Regular cardiac myocyte (primary cell): ENCODE measurements around the gene CLEC5A. TPM values are rescaled to one million over a fixed set of nuclear protein-coding genes. Genes with fewer than 3 reads are reported as not detected.

Experiments
- total RNA-seq: library from RNA; depleted of rRNA; stranded (reverse); fragments of >200 nt; gene quantifications from 2 replicates; pipeline ENCODE4 v1.2.3, GENCODE V29; 2014

The CLEC5A gene
- not detected in 2 replicates for total RNA-seq

DNA sequence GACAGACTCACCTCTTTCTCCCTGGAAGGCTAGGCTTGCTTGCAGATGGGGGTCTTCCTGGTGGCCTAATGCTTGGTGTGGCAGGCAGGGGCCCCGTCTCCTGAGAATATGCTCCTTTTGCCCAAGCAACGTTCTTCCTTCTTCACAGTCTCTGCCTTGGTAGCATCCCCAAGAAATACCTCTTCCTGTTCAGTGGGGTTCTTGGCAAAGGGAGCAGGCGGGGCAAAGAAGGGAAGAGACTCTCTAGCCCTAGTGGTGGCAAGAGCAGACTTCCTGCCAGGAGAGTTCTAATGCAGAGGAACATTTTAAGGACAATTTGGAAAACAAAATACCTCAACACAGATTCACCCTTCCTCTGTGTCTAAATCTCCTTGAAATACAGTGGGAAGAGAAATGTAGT lies at the start of gene CLEC5A:
TSS of gene CLEC5A (minus strand) at position 179 of the 400 bp plus-strand sequence. CDS start 682 bp downstream, outside the sequence.

DNA sequence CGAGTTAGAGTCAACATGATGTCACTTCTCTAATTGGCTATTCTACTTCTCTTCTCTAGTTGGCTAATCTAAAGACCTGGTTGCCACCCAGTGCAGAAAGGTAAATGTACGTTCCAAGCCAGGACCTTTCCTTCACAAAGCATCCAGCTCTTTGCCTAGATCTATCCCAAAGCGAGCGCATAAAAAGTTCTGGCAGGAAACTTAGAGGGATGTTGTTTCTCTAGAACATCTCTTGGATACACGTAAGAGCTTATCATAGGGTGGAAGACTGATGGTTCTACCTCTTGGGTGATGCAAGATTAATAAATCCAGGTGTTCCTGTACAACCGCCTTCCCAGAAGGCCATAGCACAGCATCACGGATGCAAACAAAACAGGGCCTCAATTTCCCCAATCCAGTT lies 26.9 kb upstream of the CLEC5A start, which contains the start of gene TAS2R38:
TSS of gene TAS2R38 (minus strand) at position 101 of the 400 bp plus-strand sequence. CDS start at position 17, 84 bp downstream.

DNA sequence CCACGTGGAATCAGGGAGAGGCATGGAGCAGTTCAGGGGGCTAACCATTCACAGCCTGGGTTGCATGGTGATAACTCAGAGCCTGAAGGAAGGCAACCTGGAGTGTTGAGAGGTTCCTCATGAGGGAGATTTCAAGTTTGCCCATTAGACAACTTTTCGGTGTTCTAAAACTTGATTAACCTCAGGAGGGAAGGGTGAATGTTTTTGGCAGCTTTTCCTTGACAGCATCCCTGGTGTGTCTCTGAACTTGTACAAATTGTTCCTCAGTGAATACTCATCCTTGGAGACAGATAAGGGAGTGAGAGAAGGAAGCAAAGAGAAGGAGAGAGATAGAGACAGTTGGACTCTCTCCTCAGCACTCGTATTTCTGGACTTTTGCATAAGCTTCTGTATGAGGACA lies 30.7 kb downstream of the CLEC5A start, which contains the start of gene OR9A4:
TSS of gene OR9A4 (plus strand) at position 301 of the 400 bp plus-strand sequence. CDS start 2,477 bp downstream, outside the sequence.

Other genes starting within 250 kb of the CLEC5A start
- gene DENND11, start 244.8 kb downstream of the CLEC5A start, total RNA-seq, result 5.9 and 10.4 TPM in 2 replicates
- not detected in 2 replicates for gene WEE2, start 238.6 kb downstream of the CLEC5A start, total RNA-seq
- gene SSBP1, start 208.6 kb downstream of the CLEC5A start, total RNA-seq, result 133 and 222 TPM in 2 replicates
- 0.38 and 1.7 TPM in 2 replicates for gene TAS2R3, start 182.9 kb downstream of the CLEC5A start, total RNA-seq
- 0.19 and 2.0 TPM in 2 replicates for gene TAS2R4, start 170.3 kb downstream of the CLEC5A start, total RNA-seq
- gene TAS2R5, start 156.8 kb downstream of the CLEC5A start, total RNA-seq, result 0.77 and 0.85 TPM in 2 replicates
- not detected in 2 replicates for gene PRSS37, start 105.5 kb downstream of the CLEC5A start, total RNA-seq
- gene OR9A4, start 30.6 kb downstream of the CLEC5A start, total RNA-seq, result not detected in 2 replicates
- gene TAS2R38, start 26.8 kb upstream of the CLEC5A start, total RNA-seq, result not detected in 2 replicates
- gene MGAM, start 48.9 kb upstream of the CLEC5A start, total RNA-seq, result 2.0 and 4.2 TPM in 2 replicates
- not detected in 2 replicates for gene MGAM2, start 164.7 kb upstream of the CLEC5A start, total RNA-seq